ENCODE data around the gene TTLL9. TPM values are rescaled to one million over a fixed set of nuclear protein-coding genes. Genes with fewer than 3 reads are reported as not detected.

TTLL9 gene
- total RNA-seq, 2 experiments from 2014 or later = not detected

- DNase-seq (no peak), ATAC-seq (no peak)
- H3K4me3 Mint-ChIP-seq = no peak overlapping the region
- intact Hi-C loops (cut with micrococcal nuclease) = no loop called here
- no peaks in the 10 kb centered on the region for H3K9me3 Mint-ChIP-seq
- no peaks in the 10 kb centered on the region for H3K4me1 Mint-ChIP-seq (ENCODE audit: low read depth)
- ChIA-PET POLR2A (no interaction called here), CTCF (interaction anchor here (1.4 to 2.3 kb wide), 3 partner anchors 10 to 19 kb away, joined by 5 to 8 read pairs (median 6); no protein-coding TSS in a partner anchor)
- TF ChIP-seq, protein P1, sequence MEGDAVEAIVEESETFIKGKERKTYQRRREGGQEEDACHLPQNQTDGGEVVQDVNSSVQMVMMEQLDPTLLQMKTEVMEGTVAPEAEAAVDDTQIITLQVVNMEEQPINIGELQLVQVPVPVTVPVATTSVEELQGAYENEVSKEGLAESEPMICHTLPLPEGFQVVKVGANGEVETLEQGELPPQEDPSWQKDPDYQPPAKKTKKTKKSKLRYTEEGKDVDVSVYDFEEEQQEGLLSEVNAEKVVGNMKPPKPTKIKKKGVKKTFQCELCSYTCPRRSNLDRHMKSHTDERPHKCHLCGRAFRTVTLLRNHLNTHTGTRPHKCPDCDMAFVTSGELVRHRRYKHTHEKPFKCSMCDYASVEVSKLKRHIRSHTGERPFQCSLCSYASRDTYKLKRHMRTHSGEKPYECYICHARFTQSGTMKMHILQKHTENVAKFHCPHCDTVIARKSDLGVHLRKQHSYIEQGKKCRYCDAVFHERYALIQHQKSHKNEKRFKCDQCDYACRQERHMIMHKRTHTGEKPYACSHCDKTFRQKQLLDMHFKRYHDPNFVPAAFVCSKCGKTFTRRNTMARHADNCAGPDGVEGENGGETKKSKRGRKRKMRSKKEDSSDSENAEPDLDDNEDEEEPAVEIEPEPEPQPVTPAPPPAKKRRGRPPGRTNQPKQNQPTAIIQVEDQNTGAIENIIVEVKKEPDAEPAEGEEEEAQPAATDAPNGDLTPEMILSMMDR (IDR thresholded peaks at IDR 0.05) = no peak
- H3K36me3 Mint-ChIP-seq (ENCODE audit: low read depth) = no peaks in the 10 kb centered on the region
- H3K27me3 Mint-ChIP-seq = no peaks in the 10 kb centered on the region
- H3K27ac Mint-ChIP-seq = no peak overlapping the region
Observed at GRCh38 chr20:31841928-31842327, 28.5 kb upstream of the TTLL9 start.

GRCh38 chr20:31842471-31843157, 27.8 kb upstream of the TTLL9 start:
- Mint-ChIP-seq H3K4me1 (ENCODE audit: low read depth) (no peaks in the 10 kb centered on the region), H3K9me3 (no peaks in the 10 kb centered on the region), H3K27me3 (no peaks in the 10 kb centered on the region), H3K27ac (no peak overlapping the region), H3K36me3 (ENCODE audit: low read depth) (no peaks in the 10 kb centered on the region), H3K4me3 (no peak overlapping the region)
- intact Hi-C loops (cut with micrococcal nuclease) = no loop called here
- POLR2A ChIA-PET = no interaction called here
- CTCF ChIA-PET = interaction anchor here (1.3 to 2.3 kb wide), 3 partner anchors 8 to 20 kb away, joined by 4 to 8 read pairs (median 6); no protein-coding TSS in a partner anchor
- ATAC-seq (no peak), DNase-seq (no peak)
- TF ChIP-seq, protein P1 (IDR thresholded peaks at IDR 0.05) = no peak

DNA sequence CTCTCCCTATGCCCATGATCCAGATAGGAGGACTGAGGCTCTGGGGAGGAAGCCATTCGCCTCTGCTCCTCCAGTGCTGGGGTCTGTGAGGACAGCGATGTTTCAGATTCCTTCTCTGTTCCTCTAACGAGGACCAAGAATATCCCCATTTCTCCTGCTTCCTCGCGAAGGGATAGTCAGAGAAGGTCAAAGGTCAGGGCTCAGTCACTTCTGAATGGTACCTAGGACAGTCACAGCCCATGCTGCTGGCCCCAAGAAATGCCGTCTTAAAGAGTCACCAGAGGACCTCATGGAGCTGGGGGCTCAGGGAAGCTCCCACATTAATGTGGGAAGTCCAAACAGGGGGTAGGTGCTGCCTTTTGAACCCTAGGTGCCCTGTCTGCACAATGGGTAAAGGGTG, 27.1 kb upstream of the TTLL9 start:
- DNase-seq (no peak), ATAC-seq (no peak)
- no peaks in the 10 kb centered on the region for H3K36me3 Mint-ChIP-seq (ENCODE audit: low read depth)
- no peaks in the 10 kb centered on the region for H3K27me3 Mint-ChIP-seq
- H3K4me1 Mint-ChIP-seq (ENCODE audit: low read depth) = no peaks in the 10 kb centered on the region
- CTCF ChIA-PET = interaction anchor here (1.3 to 2.3 kb wide), 2 partner anchors 8 to 9 kb away, joined by 4 to 8 read pairs; no protein-coding TSS in a partner anchor
- no peak overlapping the region for H3K27ac Mint-ChIP-seq
- H3K4me3 Mint-ChIP-seq = no peak overlapping the region
- intact Hi-C loops (cut with micrococcal nuclease) = no loop called here
- H3K9me3 Mint-ChIP-seq = no peaks in the 10 kb centered on the region
- POLR2A ChIA-PET = no interaction called here
- TF ChIP-seq, protein P1 (IDR thresholded peaks at IDR 0.05) = no peak

- CTCF ChIA-PET = interaction anchor here (1.3 to 2.3 kb wide), 2 partner anchors 8 to 9 kb away, joined by 4 to 8 read pairs; no protein-coding TSS in a partner anchor
- H3K27ac Mint-ChIP-seq = no peak overlapping the region
Observed at GRCh38 chr20:31843881-31844280, 26.6 kb upstream of the TTLL9 start.

More at GRCh38 chr20:31843881-31844280, 26.6 kb upstream of the TTLL9 start:
- ATAC-seq (no peak), DNase-seq (no peak)
- no peak overlapping the region for H3K4me3 Mint-ChIP-seq
- TF ChIP-seq, protein P1 (IDR thresholded peaks at IDR 0.05) = no peak
- no peaks in the 10 kb centered on the region for H3K4me1 Mint-ChIP-seq (ENCODE audit: low read depth)
- H3K27me3 Mint-ChIP-seq = peaks cover 2% of the 10 kb centered on the region
- no peaks in the 10 kb centered on the region for H3K36me3 Mint-ChIP-seq (ENCODE audit: low read depth)
- intact Hi-C loops (cut with micrococcal nuclease) = no loop called here
- POLR2A ChIA-PET = no interaction called here
- H3K9me3 Mint-ChIP-seq = no peaks in the 10 kb centered on the region
